ENCODE measurements around the gene ZNF621.

ZNF621 gene

DNA sequence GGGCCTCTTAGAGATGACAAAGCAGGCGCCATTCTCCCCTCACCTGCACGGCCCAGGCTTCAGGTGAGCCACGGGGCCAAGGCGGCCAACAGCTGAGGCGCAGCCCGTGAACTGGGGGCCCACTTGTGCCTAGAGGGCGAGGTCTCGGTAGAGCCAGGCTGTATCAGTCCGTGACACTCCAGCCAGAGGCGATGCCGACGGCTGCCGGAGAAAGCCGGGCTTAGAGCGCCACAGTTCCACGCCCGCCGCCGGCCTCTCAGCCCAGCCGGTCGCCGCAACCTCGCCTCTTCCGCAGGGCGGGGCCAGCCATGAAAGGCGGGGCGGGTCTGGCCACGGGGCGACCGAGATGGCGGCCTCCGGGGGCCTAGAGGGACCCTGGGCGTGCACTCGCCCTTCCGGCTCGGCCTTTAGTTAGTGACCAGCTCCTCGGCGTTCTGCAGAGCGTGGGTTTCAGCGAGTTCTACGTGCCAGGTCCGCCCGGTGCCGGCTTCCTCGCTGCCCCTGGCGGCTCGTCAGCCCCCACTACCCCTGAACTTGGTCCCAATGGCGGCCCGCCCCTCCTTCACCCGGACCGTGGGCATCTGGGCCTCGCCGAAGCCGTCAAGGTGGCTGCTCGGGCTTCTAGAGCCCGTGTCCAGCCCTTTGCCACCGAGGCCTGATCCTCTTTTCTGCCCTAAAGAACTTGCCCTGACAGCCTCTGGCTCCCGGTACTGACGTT, at the start of gene ZNF621:
ZNF621 (plus strand) TSS at position 393 of the 718 bp plus-strand sequence. CDS start 881 bp downstream, outside the sequence.
- peak within 1 kb of the TSS; percentile 71 for H3K4me3 ChIP-seq (ENCODE audit: low read depth, low read length)
- no peak for TF ChIP-seq CTCF (IDR thresholded peaks at IDR 0.05; ENCODE audit: borderline replicate concordance, insufficient read depth, low read depth, low read length)

DNA sequence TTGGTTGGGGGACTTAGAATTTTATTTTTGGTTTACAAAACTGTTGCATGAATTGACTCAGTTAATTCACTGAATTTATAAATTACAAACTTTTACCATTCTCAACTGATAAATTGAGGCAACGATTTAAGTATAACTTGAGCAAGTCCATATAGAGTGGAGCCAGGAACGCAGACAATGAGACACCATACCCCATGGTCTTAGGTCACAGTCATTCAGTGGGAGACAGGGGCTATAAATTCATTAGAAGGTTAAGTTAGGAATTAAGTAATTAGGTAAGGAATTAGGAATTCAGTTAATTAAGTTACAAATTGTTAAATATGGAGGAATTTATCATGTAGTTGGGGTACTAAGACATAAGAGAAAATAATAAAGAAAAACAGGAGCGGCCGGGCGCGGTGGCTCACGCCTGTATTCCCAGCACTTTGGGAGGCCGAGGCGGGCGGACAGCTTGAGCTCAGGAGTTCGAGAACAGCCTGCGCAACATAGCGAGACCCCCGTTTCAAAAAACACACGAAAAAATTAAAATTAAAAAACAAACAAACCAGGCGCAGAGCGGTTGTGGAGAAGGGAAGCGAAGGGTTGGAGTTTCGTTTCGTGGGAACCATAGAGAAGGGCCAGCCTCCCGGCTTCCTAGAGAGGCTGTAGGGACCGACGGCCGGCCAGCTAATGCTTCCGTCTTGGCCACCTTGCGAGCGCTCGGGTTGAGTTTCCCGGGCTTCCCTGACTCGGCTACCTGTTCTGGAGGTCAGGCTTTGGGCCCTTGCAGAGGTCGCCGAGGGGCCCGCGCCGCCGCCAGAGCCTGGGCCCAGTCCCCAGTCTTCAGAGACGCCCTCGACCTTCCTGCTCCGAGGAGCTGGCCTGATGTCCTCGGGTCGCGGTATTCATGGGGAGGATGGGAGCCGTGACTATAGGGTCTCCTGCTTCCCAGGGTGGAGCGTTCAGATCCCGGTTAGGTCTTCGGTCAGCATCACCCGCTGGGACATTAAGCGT, 48.0 kb upstream of the ZNF621 start, which contains the start of gene ZNF619:
ZNF619 (plus strand) TSS at position 645 of the 993 bp plus-strand sequence. CDS start 858 bp downstream, outside the sequence.
- no peak for TF ChIP-seq CTCF (IDR thresholded peaks at IDR 0.05; ENCODE audit: borderline replicate concordance, insufficient read depth, low read depth, low read length)
- H3K4me3 ChIP-seq (ENCODE audit: low read depth, low read length): peak within 1 kb of the TSS; percentile 60

DNA sequence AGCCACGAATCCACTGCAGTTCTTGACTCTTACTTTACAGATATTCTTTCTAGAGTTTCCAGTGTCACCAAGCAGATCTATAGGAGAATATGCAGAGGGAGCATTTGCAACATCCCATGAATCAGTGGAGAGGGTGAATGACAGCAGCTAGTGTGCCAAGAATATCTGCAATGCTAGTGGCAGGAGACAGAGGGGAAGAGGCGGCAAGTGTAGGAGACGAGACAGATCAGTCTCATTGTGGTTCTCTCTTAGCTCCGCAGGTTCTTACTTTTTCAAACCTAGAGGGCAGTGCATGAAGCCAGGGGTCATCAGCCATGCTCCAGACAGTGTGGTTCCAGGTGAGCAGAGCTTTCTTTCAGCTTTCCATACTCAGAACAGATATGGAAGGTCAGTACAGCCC, 47.1 kb upstream of the ZNF621 start:
- peak overlapping the region; percentile 60 for H3K4me3 ChIP-seq (ENCODE audit: low read depth, low read length)

GRCh38 chr3:40487172-40487571, 37.6 kb upstream of the ZNF621 start:
- no peak overlapping the region for H3K4me3 ChIP-seq (ENCODE audit: low read depth, low read length)
- TF ChIP-seq CTCF (IDR thresholded peaks at IDR 0.05; ENCODE audit: borderline replicate concordance, insufficient read depth, low read depth, low read length): no peak

More for the DNA sequence above, 47.1 kb upstream of the ZNF621 start:
- no peak for TF ChIP-seq CTCF (IDR thresholded peaks at IDR 0.05; ENCODE audit: borderline replicate concordance, insufficient read depth, low read depth, low read length)

DNA sequence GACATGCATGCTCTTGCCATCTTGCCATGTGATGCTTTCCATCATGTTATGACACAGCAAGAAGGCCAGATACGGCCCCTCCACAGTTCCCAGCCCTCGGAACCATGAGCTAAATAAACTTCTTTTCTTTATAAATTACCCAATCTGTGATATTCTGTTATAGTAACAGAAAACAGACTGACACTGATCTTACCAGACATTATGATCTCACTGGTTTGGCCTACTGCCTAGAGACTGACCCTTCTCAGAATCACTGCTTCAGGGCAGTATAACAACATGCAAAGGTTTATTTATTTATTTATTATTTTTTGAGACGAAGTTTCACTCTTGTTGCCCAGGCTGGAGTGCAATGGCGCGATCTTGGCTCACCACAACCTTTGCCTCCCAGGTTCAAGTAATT, 33.8 kb upstream of the ZNF621 start:
- no peak for TF ChIP-seq CTCF (IDR thresholded peaks at IDR 0.05; ENCODE audit: borderline replicate concordance, insufficient read depth, low read depth, low read length)
- H3K4me3 ChIP-seq (ENCODE audit: low read depth, low read length): no peak overlapping the region

DNA sequence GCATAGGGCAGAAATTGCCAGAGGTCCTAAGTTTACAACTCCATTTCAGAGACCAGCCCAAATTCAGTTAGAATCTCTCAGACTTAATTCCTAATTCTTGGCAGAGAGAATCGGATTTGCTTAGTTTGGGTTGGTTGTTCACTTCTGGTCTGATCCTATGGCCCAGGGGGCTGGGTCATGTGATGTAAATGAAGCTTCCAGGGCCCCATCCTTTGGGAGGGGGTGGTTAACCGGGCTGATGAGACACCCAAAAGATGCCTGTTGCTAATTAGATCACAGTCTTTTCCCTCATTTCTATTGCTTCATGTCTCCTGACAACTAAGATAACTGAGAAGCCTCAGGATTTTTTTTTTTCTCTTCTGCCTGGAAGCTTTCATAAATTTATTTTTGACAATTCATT, 30.1 kb upstream of the ZNF621 start:
- no peak overlapping the region for H3K4me3 ChIP-seq (ENCODE audit: low read depth, low read length)
- no peak for TF ChIP-seq CTCF (IDR thresholded peaks at IDR 0.05; ENCODE audit: borderline replicate concordance, insufficient read depth, low read depth, low read length)
